Adrenal gland (tissue), 5 donors: ENCODE measurements around the gene SNX5.

Source experiments
- POLR2A ChIP-seq, 2 donors: fragments of 450-650 bp; IDR thresholded peaks; one replicate each; pipeline ENCODE4 v1.6.1; 2017; ENCODE audit warnings: antibody characterized with exemption in 2 of 2, mild to moderate bottlenecking in 2 of 2, moderate library complexity in 1 of 2
- TF ChIP-seq, protein P1 (sequence below), 6 experiments: fragments of 450-650 bp in 4 of 6; fragments of 200-600 bp in 2 of 6; sonication (generic) in 1 of 6; IDR thresholded peaks; 1 replicate in 5 of 6; 2 replicates in 1 of 6; pipeline versions ENCODE4 v1.5.1 to v1.8.0; 2016 to 2021; ENCODE audit warnings: antibody characterized with exemption in 6 of 6, mild to moderate bottlenecking in 2 of 6, moderate library complexity in 1 of 6
- donor health status: DM: no; HTN: no; CAD: no.

- TF ChIP-seq POLR2A (IDR thresholded peaks at IDR 0.05), result no peak
- TF ChIP-seq, protein P1, sequence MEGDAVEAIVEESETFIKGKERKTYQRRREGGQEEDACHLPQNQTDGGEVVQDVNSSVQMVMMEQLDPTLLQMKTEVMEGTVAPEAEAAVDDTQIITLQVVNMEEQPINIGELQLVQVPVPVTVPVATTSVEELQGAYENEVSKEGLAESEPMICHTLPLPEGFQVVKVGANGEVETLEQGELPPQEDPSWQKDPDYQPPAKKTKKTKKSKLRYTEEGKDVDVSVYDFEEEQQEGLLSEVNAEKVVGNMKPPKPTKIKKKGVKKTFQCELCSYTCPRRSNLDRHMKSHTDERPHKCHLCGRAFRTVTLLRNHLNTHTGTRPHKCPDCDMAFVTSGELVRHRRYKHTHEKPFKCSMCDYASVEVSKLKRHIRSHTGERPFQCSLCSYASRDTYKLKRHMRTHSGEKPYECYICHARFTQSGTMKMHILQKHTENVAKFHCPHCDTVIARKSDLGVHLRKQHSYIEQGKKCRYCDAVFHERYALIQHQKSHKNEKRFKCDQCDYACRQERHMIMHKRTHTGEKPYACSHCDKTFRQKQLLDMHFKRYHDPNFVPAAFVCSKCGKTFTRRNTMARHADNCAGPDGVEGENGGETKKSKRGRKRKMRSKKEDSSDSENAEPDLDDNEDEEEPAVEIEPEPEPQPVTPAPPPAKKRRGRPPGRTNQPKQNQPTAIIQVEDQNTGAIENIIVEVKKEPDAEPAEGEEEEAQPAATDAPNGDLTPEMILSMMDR (IDR thresholded peaks at IDR 0.05), result no peak
These were observed 58.7 kb downstream of the SNX5 start for GRCh38 chr20:17909869-17910321.
